IPS-20b (cell line): ENCODE data around the gene IL13RA1.

Experiments
- H3K27ac ChIP-seq: one replicate; pipeline ENCODE4 v1.5.1; 2013; ENCODE audit warnings: low read length
- H3K27me3 ChIP-seq: 2 replicates; pipeline ENCODE4 v1.6.1; 2013; ENCODE audit warnings: mild to moderate bottlenecking, low read length, inconsistent platforms; ENCODE audit not compliant: insufficient read depth
- H3K36me3 ChIP-seq: 2 replicates; pipeline ENCODE4 v1.6.1; 2013; ENCODE audit warnings: low read depth, mild to moderate bottlenecking, inconsistent platforms, low read length, moderate library complexity; ENCODE audit not compliant: insufficient read depth
- H3K4me1 ChIP-seq: 2 replicates; pipeline ENCODE4 v1.6.1; 2013; ENCODE audit warnings: mild to moderate bottlenecking, control low read depth, inconsistent platforms, low read length, moderate library complexity; ENCODE audit not compliant: insufficient read depth
- H3K4me3 ChIP-seq: 2 replicates; pipeline ENCODE4 v1.5.1; 2013; ENCODE audit warnings: mild to moderate bottlenecking, low read length, inconsistent platforms
- H3K9ac ChIP-seq: 2 replicates; pipeline ENCODE4 v1.6.1; 2013; ENCODE audit warnings: low read depth, mild to moderate bottlenecking, inconsistent platforms, low read length, moderate library complexity
- H3K9me3 ChIP-seq: 2 replicates; pipeline ENCODE4 v1.6.1; 2013; ENCODE audit warnings: mild to moderate bottlenecking, low read depth, low read length, inconsistent platforms; ENCODE audit not compliant: insufficient read depth

IL13RA1 gene

DNA sequence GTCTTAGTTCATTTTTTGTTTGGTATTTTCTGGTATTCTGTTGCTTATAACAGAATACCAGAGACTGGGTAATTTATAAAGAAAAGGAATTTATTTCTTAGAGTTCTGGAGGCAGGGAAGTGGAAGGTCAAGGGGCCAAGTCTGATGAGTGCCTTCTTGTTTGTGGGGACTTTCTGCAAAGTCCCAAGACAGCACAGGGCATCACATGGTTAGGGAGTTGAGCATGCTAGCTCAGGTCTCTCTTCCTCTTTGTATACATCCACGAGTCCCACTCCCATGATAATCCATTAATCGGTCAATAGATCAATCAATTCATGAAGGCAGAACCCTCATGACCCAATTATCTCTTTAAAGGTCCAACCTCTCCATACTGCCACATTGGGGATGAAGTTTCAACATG is 31.1 kb downstream of the IL13RA1 start:
- Histone ChIP-seq H3K27ac (no peak overlapping the region), H3K27me3 (no peaks in the 10 kb centered on the region)

DNA sequence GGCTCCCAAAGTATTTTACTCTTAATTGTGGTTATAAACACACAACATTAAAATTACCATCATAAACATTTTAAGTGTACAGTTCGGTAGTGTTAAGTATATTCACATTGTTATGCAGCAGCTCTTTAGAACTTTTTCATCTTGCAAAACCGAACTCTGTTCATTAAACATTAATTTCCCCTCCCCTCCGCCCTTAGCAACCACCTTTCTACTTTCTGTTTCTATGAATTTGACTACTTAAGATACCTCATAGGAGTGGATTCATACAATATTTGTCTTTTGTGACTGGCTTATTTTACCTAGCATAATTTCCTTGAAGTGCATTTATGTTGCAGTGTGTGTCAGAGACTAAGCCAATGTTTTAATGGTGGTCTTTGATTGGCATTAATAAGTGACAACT is 32.6 kb downstream of the IL13RA1 start:
- Histone ChIP-seq H3K4me3 (no peak overlapping the region), H3K36me3 (no peaks in the 10 kb centered on the region), H3K27ac (no peak overlapping the region), H3K9me3 (no peaks in the 10 kb centered on the region), H3K9ac (no peak overlapping the region), H3K4me1 (peaks cover 6% of the 10 kb centered on the region; the same call in 1 of the 2 replicates), H3K27me3 (no peaks in the 10 kb centered on the region)

More for the DNA sequence above, 31.1 kb downstream of the IL13RA1 start:
- H3K9me3 ChIP-seq: no peaks in the 10 kb centered on the region
- no peak overlapping the region for H3K9ac ChIP-seq
- no peak overlapping the region for H3K4me3 ChIP-seq
- H3K4me1 ChIP-seq: no peaks in the 10 kb centered on the region
- no peaks in the 10 kb centered on the region for H3K36me3 ChIP-seq

DNA sequence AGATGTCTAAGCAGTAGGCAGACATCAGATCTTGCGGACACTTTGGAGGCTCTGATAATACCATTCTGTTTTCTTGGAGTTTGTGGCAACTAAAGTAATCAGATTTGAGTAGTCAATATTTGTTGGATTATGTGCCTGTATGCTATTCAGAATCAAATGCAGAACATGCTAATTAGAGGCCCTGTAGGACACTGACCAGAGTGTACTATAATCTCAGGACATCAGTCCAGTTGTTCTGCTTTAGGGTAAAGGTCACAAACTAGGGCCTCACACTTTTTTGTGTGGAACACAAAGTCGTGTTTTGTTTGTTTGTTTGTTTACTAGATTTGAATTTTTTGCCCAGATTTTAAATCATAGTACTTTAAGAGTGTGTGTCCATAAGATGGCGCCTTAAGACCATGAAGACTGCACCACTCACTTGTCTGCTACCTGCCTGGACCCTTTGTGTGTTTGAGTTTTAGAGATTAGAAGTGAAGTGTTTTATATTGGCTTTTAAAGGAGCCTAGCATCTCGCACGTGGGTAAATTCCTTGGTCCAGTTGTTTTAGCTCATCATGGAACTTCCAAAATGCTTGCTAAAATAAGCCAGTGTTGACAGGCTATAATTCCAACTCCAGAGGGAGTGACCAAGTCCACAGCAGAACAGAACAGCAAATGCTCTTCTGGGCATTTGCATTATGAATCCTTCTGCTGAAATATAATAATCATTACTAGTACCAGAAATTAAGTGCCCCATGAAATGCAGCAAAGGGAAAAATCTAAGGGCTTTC is 34.7 kb downstream of the IL13RA1 start:
- H3K27ac ChIP-seq: no peak overlapping the region
- H3K9me3 ChIP-seq: no peaks in the 10 kb centered on the region
- no peak overlapping the region for H3K9ac ChIP-seq
- no peaks in the 10 kb centered on the region for H3K36me3 ChIP-seq
- H3K27me3 ChIP-seq: no peaks in the 10 kb centered on the region
- no peak overlapping the region for H3K4me3 ChIP-seq
- peaks cover 6% of the 10 kb centered on the region; the same call in 1 of the 2 replicates for H3K4me1 ChIP-seq

DNA sequence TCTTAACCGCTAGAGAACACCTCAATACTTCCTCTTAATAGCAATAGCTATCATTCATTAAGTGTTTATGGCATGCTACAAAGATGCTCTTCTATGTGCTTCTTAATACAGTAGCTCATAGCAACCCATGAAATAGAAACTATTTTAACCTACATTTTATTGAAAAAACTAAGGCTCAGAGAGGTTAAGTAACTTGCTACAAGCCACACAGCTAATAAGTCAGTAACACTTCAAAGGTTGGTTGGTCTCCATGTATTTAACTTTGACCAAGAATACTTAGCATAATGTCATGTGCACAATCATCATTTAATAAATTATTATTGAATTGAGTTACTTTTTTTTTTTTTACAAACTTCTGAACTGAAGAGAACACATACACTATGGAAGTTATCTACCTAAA is 36.1 kb downstream of the IL13RA1 start:
- Histone ChIP-seq H3K27me3 (no peaks in the 10 kb centered on the region), H3K27ac (no peak overlapping the region), H3K9ac (no peak overlapping the region), H3K4me1 (peaks cover 6% of the 10 kb centered on the region; the same call in 1 of the 2 replicates), H3K36me3 (no peaks in the 10 kb centered on the region), H3K4me3 (no peak overlapping the region), H3K9me3 (no peaks in the 10 kb centered on the region)

DNA sequence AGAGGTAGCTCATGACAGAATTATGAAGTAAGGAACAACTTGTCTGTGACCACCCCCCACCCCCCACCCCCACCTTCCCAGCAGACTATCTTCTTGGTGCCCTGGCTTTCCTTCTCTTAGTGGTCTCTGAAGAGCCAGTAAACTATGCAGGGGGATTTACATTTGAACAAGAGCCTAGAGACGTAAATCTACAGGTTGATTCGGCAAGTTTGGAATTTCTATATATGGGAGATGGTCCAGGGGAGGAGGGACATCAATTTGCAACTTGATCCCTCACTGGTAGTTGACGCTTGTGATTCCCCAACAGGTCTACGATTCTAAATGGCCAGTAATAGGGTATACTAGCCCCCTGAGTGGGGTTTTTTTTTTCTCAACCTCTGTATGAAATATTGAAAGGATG is 36.7 kb downstream of the IL13RA1 start:
- H3K36me3 ChIP-seq: no peaks in the 10 kb centered on the region
- H3K9ac ChIP-seq: no peak overlapping the region
- no peaks in the 10 kb centered on the region for H3K27me3 ChIP-seq
- H3K4me3 ChIP-seq: no peak overlapping the region; the same call in 1 of the 2 replicates
- no peak overlapping the region for H3K27ac ChIP-seq
- no peaks in the 10 kb centered on the region for H3K9me3 ChIP-seq
- peaks cover 6% of the 10 kb centered on the region; the same call in 1 of the 2 replicates for H3K4me1 ChIP-seq

GRCh38 chrX:118770133-118770760 is 42.8 kb downstream of the IL13RA1 start:
- H3K4me1 ChIP-seq: no peaks in the 10 kb centered on the region
- H3K27ac ChIP-seq: no peak overlapping the region
- H3K36me3 ChIP-seq: no peaks in the 10 kb centered on the region
- no peaks in the 10 kb centered on the region for H3K27me3 ChIP-seq
- H3K9me3 ChIP-seq: no peaks in the 10 kb centered on the region
- H3K9ac ChIP-seq: no peak overlapping the region
- H3K4me3 ChIP-seq: no peak overlapping the region

DNA sequence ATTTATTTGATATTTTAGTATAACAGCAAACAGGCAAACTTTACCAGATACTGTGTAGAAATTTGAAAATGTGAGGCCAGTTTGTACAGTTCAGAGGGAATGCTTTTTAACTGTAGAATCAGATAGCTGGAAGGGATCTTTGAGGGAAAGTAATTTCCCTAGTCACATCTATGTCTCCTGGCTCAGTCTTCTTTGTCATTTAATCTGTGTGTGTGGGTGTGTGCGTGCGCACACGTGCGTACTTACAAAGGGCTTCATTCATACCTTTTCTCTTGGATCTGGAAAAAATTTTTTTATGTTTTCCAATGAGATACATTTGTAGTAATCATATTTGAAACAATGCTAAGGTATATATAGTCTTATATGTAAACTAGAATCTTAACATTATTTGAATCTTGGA is 44.6 kb downstream of the IL13RA1 start:
- Histone ChIP-seq H3K27ac (no peak overlapping the region), H3K9me3 (no peaks in the 10 kb centered on the region), H3K9ac (no peak overlapping the region), H3K4me3 (no peak overlapping the region), H3K27me3 (no peaks in the 10 kb centered on the region), H3K36me3 (no peaks in the 10 kb centered on the region), H3K4me1 (no peaks in the 10 kb centered on the region)

- Histone ChIP-seq H3K27ac (no peak overlapping the region), H3K9ac (no peak overlapping the region), H3K4me3 (no peak overlapping the region), H3K36me3 (no peaks in the 10 kb centered on the region), H3K4me1 (no peaks in the 10 kb centered on the region), H3K9me3 (no peaks in the 10 kb centered on the region), H3K27me3 (no peaks in the 10 kb centered on the region)
Observed at GRCh38 chrX:118773782-118774181, 46.4 kb downstream of the IL13RA1 start.

DNA sequence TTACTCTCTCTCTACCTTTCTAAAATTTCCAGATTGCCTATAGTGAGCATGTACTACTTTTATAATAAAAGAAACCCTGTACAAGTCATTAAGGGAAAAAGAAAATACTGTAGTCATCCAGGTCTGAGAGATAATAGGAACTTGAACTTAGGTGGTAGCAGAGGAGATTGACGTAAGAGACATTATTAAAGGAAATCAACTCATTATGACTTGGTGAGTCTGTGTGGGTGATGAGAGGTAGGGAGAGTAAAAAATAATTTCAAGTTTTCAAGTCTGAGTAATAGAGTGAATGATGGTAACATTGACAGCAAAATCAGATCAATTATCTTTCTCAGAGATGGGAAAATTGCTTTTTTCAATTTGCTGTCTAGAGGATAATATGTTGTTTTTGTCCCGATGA is 52.2 kb downstream of the IL13RA1 start:
- Histone ChIP-seq H3K27ac (no peak overlapping the region), H3K27me3 (no peaks in the 10 kb centered on the region), H3K4me1 (no peaks in the 10 kb centered on the region), H3K4me3 (no peak overlapping the region), H3K9me3 (no peaks in the 10 kb centered on the region), H3K9ac (no peak overlapping the region), H3K36me3 (no peaks in the 10 kb centered on the region)

DNA sequence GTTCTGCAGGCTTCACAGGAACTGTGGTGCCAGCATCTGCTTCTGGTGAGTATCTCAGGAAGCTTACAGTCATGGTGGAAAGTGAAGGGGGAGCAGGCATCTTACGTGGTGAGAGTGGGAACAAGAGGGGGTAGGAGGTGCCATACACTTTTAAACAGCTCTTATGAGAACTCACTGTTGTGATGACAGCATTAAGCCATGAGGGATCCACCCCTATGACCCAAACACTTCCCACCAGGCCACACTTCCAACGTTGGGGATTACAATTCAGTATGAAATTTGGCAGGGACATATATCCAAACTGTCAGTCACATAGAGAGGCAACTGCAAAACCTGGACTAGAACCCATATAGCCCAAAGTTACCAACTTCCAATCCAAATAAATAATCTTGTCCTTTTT is 53.1 kb downstream of the IL13RA1 start:
- Histone ChIP-seq H3K4me3 (no peak overlapping the region), H3K4me1 (no peaks in the 10 kb centered on the region), H3K9ac (no peak overlapping the region), H3K36me3 (no peaks in the 10 kb centered on the region), H3K27ac (no peak overlapping the region), H3K9me3 (no peaks in the 10 kb centered on the region), H3K27me3 (no peaks in the 10 kb centered on the region)

DNA sequence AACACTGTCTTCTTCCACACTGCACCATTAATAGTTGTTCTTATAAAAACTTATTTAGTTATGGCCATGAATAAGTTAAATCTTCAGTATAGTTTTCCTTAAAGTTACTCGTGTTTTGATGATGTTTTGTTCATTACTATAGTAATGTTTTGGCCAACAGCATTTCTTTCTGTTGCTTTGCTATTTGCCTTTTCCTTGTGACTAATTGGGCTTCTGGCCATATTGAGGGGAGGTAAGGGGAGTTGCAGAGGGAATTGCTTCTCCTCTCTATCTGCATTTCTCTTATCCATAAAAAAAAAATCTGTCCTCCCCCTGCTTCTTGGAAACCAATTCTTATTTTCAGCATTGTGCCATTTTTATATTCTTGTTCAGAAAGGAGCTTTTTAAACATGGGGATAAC is 53.5 kb downstream of the IL13RA1 start:
- Histone ChIP-seq H3K9ac (no peak overlapping the region), H3K4me3 (no peak overlapping the region), H3K9me3 (no peaks in the 10 kb centered on the region), H3K4me1 (no peaks in the 10 kb centered on the region), H3K27me3 (no peaks in the 10 kb centered on the region), H3K36me3 (no peaks in the 10 kb centered on the region), H3K27ac (no peak overlapping the region)
